Mesothelial cell of epicardium (in vitro differentiated cells): ENCODE measurements around the gene LPAR2. TPM values are rescaled to one million over a fixed set of nuclear protein-coding genes. Genes with fewer than 3 reads are reported as not detected.

Experiments used
- DNase-seq, 2 experiments: peaks; one replicate each; pipeline ENCODE4 v3.0.0; 2021; ENCODE audit warnings: low spot score in 2 of 2; ENCODE audit not compliant: unreplicated experiment in 2 of 2
- H3K27ac Mint-ChIP-seq: 2 replicates; pipeline ENCODE4 v1.8.0; 2021; ENCODE audit warnings: mixed read lengths
- H3K27me3 Mint-ChIP-seq: 2 replicates; pipeline ENCODE4 v1.8.0; 2021; ENCODE audit warnings: low read depth, mixed read lengths
- H3K36me3 Mint-ChIP-seq: 2 replicates; pipeline ENCODE4 v1.8.0; 2021; ENCODE audit warnings: mixed read lengths
- H3K4me1 Mint-ChIP-seq: 2 replicates; pipeline ENCODE4 v1.8.0; 2021; ENCODE audit warnings: mixed read lengths
- H3K4me3 Mint-ChIP-seq: 2 replicates; pipeline ENCODE4 v1.8.0; 2021; ENCODE audit warnings: mild to moderate bottlenecking, moderate library complexity, mixed read lengths
- H3K9me3 Mint-ChIP-seq: 2 replicates; pipeline ENCODE4 v1.8.0; 2021; ENCODE audit warnings: mixed read lengths
- total RNA-seq: library from RNA; stranded (reverse); gene quantifications from 3 replicates; pipeline ENCODE4 v1.2.1, GENCODE V29; 2021
- TF ChIP-seq, protein P1 (sequence below): fragments of 200-600 bp; sonication (generic); IDR thresholded peaks from one replicate; pipeline ENCODE4 v1.5.0; 2021; ENCODE audit warnings: antibody characterized with exemption; ENCODE audit not compliant: unreplicated experiment

LPAR2 gene
- total RNA-seq, 1 donor from 2014 or later = 87.1 TPM

GRCh38 chr19:19632661-19633060 is 4.6 kb upstream of the LPAR2 start:
- Mint-ChIP-seq H3K4me1 (peaks cover 2% of the 10 kb centered on the region), H3K36me3 (peaks cover 26% of the 10 kb centered on the region), H3K27ac (no peak overlapping the region), H3K27me3 (no peaks in the 10 kb centered on the region), H3K4me3 (no peak overlapping the region), H3K9me3 (no peaks in the 10 kb centered on the region)
- DNase-seq = no peak
- TF ChIP-seq, protein P1, sequence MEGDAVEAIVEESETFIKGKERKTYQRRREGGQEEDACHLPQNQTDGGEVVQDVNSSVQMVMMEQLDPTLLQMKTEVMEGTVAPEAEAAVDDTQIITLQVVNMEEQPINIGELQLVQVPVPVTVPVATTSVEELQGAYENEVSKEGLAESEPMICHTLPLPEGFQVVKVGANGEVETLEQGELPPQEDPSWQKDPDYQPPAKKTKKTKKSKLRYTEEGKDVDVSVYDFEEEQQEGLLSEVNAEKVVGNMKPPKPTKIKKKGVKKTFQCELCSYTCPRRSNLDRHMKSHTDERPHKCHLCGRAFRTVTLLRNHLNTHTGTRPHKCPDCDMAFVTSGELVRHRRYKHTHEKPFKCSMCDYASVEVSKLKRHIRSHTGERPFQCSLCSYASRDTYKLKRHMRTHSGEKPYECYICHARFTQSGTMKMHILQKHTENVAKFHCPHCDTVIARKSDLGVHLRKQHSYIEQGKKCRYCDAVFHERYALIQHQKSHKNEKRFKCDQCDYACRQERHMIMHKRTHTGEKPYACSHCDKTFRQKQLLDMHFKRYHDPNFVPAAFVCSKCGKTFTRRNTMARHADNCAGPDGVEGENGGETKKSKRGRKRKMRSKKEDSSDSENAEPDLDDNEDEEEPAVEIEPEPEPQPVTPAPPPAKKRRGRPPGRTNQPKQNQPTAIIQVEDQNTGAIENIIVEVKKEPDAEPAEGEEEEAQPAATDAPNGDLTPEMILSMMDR = no peak

DNA sequence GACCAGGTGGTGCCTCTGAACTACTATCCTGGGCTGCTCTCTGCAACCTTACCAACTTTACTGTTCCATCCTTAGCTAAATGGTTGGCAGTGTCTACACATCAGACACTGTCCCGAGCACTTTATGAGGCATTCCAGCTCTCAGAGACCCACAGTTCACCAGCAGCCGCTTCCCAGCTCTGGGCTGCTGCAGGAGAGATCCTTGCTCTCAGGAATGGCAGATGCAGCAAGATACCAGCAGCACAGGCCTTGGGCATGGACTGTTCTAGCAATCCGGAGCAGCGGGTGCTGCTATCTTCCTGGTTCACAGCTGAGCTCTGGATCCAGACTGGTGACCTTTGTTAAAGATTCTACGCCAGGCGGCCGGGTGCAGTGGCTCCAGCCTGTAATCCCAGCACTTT is 3.3 kb upstream of the LPAR2 start:
- peak overlapping the region; percentile 53 for H3K27ac Mint-ChIP-seq
- no peak overlapping the region for H3K4me3 Mint-ChIP-seq
- TF ChIP-seq, protein P1 = no peak
- H3K9me3 Mint-ChIP-seq = no peaks in the 10 kb centered on the region
- H3K36me3 Mint-ChIP-seq = peaks cover 27% of the 10 kb centered on the region
- peaks cover 14% of the 10 kb centered on the region for H3K4me1 Mint-ChIP-seq
- DNase-seq = no peak
- H3K27me3 Mint-ChIP-seq = no peaks in the 10 kb centered on the region

DNA sequence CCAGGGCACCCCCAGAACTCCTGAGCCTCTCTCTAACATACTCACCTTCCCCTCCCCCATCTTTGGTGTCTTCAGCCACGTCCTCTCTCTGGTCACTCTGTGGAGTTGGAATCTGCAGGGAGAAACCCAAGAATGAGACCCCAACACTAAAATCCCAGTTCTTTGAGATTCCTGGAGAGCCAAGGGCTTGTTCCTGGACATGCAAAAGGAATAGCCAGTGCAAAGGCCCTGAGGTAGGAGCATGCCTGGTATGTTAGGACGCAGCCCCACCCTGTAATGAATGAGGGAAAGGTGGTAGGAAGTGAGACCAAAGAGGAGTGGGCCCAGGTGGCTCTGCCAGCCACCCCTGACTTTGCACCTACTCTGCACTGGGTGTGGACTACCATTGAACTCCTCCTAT is 2.4 kb upstream of the LPAR2 start:
- H3K9me3 Mint-ChIP-seq = no peaks in the 10 kb centered on the region
- peaks cover 26% of the 10 kb centered on the region for H3K36me3 Mint-ChIP-seq
- H3K4me3 Mint-ChIP-seq = no peak overlapping the region
- no peak for DNase-seq
- H3K27me3 Mint-ChIP-seq = no peaks in the 10 kb centered on the region
- H3K27ac Mint-ChIP-seq = no peak overlapping the region
- peaks cover 19% of the 10 kb centered on the region for H3K4me1 Mint-ChIP-seq
- TF ChIP-seq, protein P1 = no peak

GRCh38 chr19:19630062-19630414 is 2.0 kb upstream of the LPAR2 start:
- Mint-ChIP-seq H3K4me1 (peaks cover 19% of the 10 kb centered on the region), H3K4me3 (peak overlapping the region; percentile 8), H3K9me3 (no peaks in the 10 kb centered on the region), H3K27me3 (no peaks in the 10 kb centered on the region), H3K36me3 (peaks cover 26% of the 10 kb centered on the region), H3K27ac (no peak overlapping the region)
- TF ChIP-seq, protein P1 = no peak
- DNase-seq = no peak

DNA sequence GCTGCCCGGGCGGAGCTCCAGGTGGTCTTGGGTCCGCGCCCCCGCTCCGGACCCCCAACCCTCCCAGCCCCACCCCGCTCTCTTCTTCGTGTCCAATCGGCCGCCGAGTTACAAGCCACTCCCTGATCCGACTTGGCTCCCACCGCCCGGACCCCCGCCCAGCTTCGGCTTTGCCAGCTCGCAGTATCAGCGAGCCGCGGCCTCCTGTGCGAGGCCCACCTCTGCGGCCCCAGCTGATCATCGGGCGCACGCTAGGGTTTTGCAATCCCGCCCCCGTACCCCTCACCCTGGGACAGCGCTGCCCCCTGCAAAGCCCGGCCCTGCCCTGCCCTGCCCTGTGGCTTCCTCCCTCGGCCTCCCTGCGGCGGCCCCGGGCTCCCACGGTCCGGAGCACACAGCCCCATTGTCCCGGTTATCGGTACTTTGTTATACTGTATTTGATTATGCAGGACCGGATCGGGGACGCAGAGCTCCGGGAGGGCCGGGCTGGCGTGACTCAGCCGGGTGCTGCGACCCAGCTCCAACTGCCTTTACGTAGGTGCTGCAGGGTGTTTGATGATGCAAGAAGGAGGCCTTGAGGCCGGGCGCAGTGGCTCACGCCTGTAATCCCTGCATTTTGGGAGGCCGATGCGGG is 598 bp upstream of the LPAR2 start:
- TF ChIP-seq, protein P1 = no peak
- H3K4me3 Mint-ChIP-seq = peak overlapping the region; percentile 77
- H3K27me3 Mint-ChIP-seq = no peaks in the 10 kb centered on the region

More for the DNA sequence above, 598 bp upstream of the LPAR2 start:
- Mint-ChIP-seq H3K27ac (peak overlapping the region; percentile 83), H3K4me1 (peaks cover 19% of the 10 kb centered on the region), H3K36me3 (peaks cover 24% of the 10 kb centered on the region), H3K9me3 (no peaks in the 10 kb centered on the region)
- DNase-seq = peak in 1 of 2 experiments; percentile 62
